Panc1 (cell line): Measurements from ENCODE around the gene DOCK4.

Source experiments
- POLR2AphosphoS5 ChIP-seq: IDR thresholded peaks from 2 replicates; pipeline ENCODE4 v1.6.1; 2012; ENCODE audit warnings: mild to moderate bottlenecking, low read depth, low read length, moderate library complexity
- TCF7L2 ChIP-seq: IDR thresholded peaks from 2 replicates; pipeline ENCODE4 v1.6.1; 2011; ENCODE audit warnings: mild to moderate bottlenecking, low read depth, low read length, inconsistent platforms
- TF ChIP-seq, protein P1 (sequence below): fragments of 450-650 bp; IDR thresholded peaks from 2 replicates; pipeline ENCODE4 v1.5.1; 2017; ENCODE audit warnings: mild to moderate bottlenecking
- TF ChIP-seq, protein P2 (sequence below), 2 experiments: IDR thresholded peaks; 2 replicates each; pipeline ENCODE4 v1.6.1; 2011 to 2012; ENCODE audit warnings: low read depth in 2 of 2, control low read depth in 1 of 2, low read length in 1 of 2, mild to moderate bottlenecking in 1 of 2, moderate library complexity in 1 of 2; ENCODE audit not compliant: insufficient read depth in 1 of 2

DNA sequence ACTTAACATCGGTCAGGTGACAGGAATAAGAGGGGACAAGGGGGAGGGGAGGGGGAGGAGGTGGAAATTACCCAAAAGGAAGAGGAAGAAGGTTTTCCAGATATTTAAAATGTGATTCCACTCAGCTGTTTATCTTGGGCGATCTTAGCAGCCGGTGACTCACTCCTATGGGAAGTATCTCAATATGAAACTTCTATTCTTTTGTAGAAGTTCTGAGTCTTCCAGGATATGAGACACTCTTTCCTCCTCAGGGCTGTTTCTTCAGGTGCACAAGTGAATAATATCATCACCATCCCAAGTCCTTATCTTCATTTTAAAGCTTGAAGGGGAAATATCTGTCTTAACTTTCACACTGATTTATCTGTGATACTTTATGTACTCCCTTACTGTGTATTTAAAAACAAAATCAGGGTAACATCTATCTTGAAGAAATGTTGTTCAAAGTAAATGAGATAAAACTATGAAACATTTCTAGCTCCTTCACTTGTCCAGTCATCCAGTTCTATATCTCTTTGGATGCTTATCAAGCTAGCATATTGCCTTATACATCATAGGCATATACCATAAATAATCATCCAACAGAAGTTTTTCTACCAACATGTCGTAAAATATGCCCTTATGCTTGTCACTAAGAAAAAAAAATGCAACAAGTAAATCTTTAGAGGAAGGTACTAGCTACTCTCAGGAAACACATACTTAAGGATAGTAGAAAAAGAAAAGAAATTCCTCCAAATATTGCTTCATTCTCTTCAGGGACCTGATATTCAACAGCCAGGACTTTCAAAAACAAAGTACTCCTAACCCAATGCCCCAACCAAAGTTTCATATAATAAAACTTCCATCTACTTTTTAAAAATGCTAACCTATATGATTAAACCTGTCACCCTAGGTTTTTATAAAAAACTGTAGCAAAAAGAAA is 13.7 kb downstream of the DOCK4 start:
- TF ChIP-seq, protein P1, sequence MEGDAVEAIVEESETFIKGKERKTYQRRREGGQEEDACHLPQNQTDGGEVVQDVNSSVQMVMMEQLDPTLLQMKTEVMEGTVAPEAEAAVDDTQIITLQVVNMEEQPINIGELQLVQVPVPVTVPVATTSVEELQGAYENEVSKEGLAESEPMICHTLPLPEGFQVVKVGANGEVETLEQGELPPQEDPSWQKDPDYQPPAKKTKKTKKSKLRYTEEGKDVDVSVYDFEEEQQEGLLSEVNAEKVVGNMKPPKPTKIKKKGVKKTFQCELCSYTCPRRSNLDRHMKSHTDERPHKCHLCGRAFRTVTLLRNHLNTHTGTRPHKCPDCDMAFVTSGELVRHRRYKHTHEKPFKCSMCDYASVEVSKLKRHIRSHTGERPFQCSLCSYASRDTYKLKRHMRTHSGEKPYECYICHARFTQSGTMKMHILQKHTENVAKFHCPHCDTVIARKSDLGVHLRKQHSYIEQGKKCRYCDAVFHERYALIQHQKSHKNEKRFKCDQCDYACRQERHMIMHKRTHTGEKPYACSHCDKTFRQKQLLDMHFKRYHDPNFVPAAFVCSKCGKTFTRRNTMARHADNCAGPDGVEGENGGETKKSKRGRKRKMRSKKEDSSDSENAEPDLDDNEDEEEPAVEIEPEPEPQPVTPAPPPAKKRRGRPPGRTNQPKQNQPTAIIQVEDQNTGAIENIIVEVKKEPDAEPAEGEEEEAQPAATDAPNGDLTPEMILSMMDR, result no peak
- TF ChIP-seq POLR2AphosphoS5, result no peak
- TF ChIP-seq, protein P2, sequence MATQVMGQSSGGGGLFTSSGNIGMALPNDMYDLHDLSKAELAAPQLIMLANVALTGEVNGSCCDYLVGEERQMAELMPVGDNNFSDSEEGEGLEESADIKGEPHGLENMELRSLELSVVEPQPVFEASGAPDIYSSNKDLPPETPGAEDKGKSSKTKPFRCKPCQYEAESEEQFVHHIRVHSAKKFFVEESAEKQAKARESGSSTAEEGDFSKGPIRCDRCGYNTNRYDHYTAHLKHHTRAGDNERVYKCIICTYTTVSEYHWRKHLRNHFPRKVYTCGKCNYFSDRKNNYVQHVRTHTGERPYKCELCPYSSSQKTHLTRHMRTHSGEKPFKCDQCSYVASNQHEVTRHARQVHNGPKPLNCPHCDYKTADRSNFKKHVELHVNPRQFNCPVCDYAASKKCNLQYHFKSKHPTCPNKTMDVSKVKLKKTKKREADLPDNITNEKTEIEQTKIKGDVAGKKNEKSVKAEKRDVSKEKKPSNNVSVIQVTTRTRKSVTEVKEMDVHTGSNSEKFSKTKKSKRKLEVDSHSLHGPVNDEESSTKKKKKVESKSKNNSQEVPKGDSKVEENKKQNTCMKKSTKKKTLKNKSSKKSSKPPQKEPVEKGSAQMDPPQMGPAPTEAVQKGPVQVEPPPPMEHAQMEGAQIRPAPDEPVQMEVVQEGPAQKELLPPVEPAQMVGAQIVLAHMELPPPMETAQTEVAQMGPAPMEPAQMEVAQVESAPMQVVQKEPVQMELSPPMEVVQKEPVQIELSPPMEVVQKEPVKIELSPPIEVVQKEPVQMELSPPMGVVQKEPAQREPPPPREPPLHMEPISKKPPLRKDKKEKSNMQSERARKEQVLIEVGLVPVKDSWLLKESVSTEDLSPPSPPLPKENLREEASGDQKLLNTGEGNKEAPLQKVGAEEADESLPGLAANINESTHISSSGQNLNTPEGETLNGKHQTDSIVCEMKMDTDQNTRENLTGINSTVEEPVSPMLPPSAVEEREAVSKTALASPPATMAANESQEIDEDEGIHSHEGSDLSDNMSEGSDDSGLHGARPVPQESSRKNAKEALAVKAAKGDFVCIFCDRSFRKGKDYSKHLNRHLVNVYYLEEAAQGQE (IDR thresholded peaks at IDR 0.05; ENCODE audit: insufficient read depth in 1 of 2, low read depth in 2 of 2, low read length in 1 of 2), result no peak
- no peak for TF ChIP-seq TCF7L2
